Thoracic aorta (tissue), 2 donors: ENCODE data around the gene HSPB8. TPM values are rescaled to one million over a fixed set of nuclear protein-coding genes. Genes with fewer than 3 reads are reported as not detected.

ENCODE experiments used
- ATAC-seq: fragments of 150-250 bp; one replicate; pipeline ENCODE4 v1.8.0; 2017; ENCODE audit warnings: low read depth; ENCODE audit not compliant: insufficient number of reproducible peaks, low FRiP score
- DNase-seq: peaks from one replicate; pipeline ENCODE4 v3.0.0-alpha.2; 2020; ENCODE audit warnings: low spot score
- H3K27ac ChIP-seq, 2 donors: fragments of 200-600 bp; sonication (generic); 1 replicate in 1 of 2; 2 replicates in 1 of 2; pipeline ENCODE4 v1.5.1; 2016; ENCODE audit warnings: mild to moderate bottlenecking in 2 of 2, moderate library complexity in 2 of 2
- H3K27me3 ChIP-seq: fragments of 200-600 bp; sonication (generic); replicated peaks from 2 replicates; pipeline ENCODE4 v1.6.0; 2016; ENCODE audit warnings: mild to moderate bottlenecking; ENCODE audit not compliant: insufficient read depth
- H3K36me3 ChIP-seq: fragments of 200-600 bp; sonication (generic); one replicate; pipeline ENCODE4 v1.5.1; 2016
- H3K4me1 ChIP-seq, 2 donors: fragments of 200-600 bp; sonication (generic); 1 replicate in 1 of 2; 2 replicates in 1 of 2; pipeline versions ENCODE4 v1.5.1 to v1.6.0; 2016; ENCODE audit warnings: low read depth in 2 of 2, mild to moderate bottlenecking in 1 of 2; ENCODE audit not compliant: control insufficient read depth in 1 of 2
- H3K4me3 ChIP-seq: fragments of 200-600 bp; sonication (generic); 2 replicates; pipeline ENCODE4 v1.5.1; 2016; ENCODE audit warnings: mild to moderate bottlenecking
- H3K9me3 ChIP-seq: fragments of 200-600 bp; sonication (generic); 2 replicates; pipeline ENCODE4 v1.5.1; 2016
- total RNA-seq, 2 donors: library from RNA; depleted of rRNA; stranded (reverse); fragments of >200 nt; gene quantifications; one replicate each; pipeline versions ENCODE4 v1.1.0 to v1.2.3, GENCODE V29; 2016
- TF ChIP-seq, protein P1 (sequence below): fragments of 200-600 bp; sonication (generic); IDR thresholded peaks from one replicate; pipeline ENCODE4 v1.5.1; 2019; ENCODE audit warnings: antibody characterized with exemption

HSPB8 gene
- total RNA-seq, 2 donors from 2014 or later, result 108 to 172 TPM

GRCh38 chr12:119181944-119182343 is 3.2 kb downstream of the HSPB8 start:
- Histone ChIP-seq H3K4me3 (peak overlapping the region; percentile 91), H3K9me3 (no peaks in the 10 kb centered on the region), H3K27ac (peak overlapping the region; percentile 31 to 98), H3K27me3 (no peaks in the 10 kb centered on the region), H3K36me3 (peaks cover 4% of the 10 kb centered on the region), H3K4me1 (peaks cover 25 to 66% of the 10 kb centered on the region in 2 donors)
- TF ChIP-seq, protein P1, sequence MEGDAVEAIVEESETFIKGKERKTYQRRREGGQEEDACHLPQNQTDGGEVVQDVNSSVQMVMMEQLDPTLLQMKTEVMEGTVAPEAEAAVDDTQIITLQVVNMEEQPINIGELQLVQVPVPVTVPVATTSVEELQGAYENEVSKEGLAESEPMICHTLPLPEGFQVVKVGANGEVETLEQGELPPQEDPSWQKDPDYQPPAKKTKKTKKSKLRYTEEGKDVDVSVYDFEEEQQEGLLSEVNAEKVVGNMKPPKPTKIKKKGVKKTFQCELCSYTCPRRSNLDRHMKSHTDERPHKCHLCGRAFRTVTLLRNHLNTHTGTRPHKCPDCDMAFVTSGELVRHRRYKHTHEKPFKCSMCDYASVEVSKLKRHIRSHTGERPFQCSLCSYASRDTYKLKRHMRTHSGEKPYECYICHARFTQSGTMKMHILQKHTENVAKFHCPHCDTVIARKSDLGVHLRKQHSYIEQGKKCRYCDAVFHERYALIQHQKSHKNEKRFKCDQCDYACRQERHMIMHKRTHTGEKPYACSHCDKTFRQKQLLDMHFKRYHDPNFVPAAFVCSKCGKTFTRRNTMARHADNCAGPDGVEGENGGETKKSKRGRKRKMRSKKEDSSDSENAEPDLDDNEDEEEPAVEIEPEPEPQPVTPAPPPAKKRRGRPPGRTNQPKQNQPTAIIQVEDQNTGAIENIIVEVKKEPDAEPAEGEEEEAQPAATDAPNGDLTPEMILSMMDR, result no peak
- ATAC-seq, result no peak
- no peak for DNase-seq

DNA sequence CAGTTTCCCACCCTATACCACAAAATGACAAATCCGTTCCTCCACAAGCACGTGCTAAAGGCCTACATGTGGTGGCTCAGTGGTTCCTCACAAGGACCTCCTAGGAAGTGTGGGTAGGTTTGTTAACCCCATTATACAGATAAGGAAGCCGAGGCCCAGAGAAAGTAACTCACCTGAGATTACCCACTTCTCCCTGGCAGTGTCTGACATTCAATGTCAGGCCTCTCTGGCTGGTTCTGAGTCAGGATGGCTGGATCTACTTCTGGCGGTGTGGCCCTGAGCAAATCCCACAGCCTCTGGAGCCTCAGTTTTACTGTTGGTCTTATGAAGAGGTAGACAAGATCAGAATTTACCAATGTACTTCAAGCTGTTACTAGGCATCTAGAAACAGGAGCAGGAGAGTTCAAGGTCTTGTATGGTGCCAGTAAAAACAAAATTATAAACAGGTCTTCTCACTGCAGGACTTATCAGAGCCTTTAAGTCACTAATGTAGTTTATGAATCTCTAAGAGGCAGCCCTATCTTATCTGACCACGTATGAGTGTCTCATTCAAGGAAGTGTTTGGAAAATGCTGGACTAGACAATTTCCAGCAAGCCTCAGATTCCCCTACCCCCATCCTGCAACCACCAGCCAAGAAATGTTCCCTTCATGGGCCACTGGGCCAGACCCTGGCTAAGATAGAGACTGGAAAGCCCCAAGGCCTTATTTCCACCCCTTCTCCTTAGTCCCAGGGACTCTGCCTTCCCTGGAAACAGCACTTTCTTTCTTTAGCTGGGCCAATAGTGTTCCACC is 4.2 kb downstream of the HSPB8 start:
- peaks cover 16 to 63% of the 10 kb centered on the region in 2 donors for H3K4me1 ChIP-seq

GRCh38 chr12:119183942-119184695 is 5.4 kb downstream of the HSPB8 start:
- no peak for ATAC-seq
- TF ChIP-seq, protein P1, result no peak
- peaks cover 21 to 69% of the 10 kb centered on the region in 2 donors for H3K4me1 ChIP-seq

More for the DNA sequence above, 4.2 kb downstream of the HSPB8 start:
- Histone ChIP-seq H3K9me3 (no peaks in the 10 kb centered on the region), H3K4me3 (peak overlapping the region; percentile 91), H3K27me3 (no peaks in the 10 kb centered on the region), H3K27ac (peak overlapping the region; percentile 31 to 98), H3K36me3 (peaks cover 10% of the 10 kb centered on the region)
- TF ChIP-seq, protein P1, result no peak
- DNase-seq (no peak), ATAC-seq (no peak)

DNA sequence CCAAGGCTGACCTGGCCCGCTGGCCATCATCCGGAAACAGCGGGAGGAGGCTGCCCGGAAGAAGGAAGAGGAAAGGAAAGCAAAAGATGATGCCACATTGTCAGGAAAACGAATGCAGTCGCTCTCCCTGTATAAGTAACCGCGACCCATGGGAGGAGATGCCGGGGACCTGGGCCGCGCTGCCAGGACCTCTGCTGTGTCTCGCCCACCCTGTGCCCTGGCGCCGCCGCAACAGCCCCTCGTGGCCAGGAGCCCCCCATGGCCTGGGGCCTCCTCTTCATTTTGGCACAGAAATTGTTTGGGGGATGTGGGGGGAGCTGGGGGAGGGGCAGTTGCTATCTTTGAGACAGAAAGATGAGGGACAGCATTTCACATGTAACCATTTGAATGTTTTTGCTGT is 16.5 kb downstream of the HSPB8 start:
- Histone ChIP-seq H3K4me3 (no peak overlapping the region), H3K27ac (no peak overlapping the region), H3K9me3 (no peaks in the 10 kb centered on the region), H3K4me1 (peaks cover 0 to 12% of the 10 kb centered on the region in 2 donors), H3K36me3 (peaks cover 36% of the 10 kb centered on the region), H3K27me3 (no peaks in the 10 kb centered on the region)
- TF ChIP-seq, protein P1, result no peak
- DNase-seq (no peak), ATAC-seq (no peak)

More at GRCh38 chr12:119183942-119184695, 5.4 kb downstream of the HSPB8 start:
- Histone ChIP-seq H3K9me3 (no peaks in the 10 kb centered on the region), H3K27me3 (no peaks in the 10 kb centered on the region), H3K4me3 (peak overlapping the region; percentile 91), H3K27ac (peak overlapping the region; percentile 55 to 98), H3K36me3 (peaks cover 18% of the 10 kb centered on the region)
- DNase-seq, result no peak

- Histone ChIP-seq H3K36me3 (peaks cover 18% of the 10 kb centered on the region), H3K27ac (peak overlapping the region in 1 of 2 donors; percentile 56), H3K27me3 (no peaks in the 10 kb centered on the region), H3K4me1 (peaks cover 0 to 12% of the 10 kb centered on the region in 2 donors), H3K4me3 (no peak overlapping the region), H3K9me3 (no peaks in the 10 kb centered on the region)
- DNase-seq (no peak), ATAC-seq (no peak)
- TF ChIP-seq, protein P1, result no peak
Measured at GRCh38 chr12:119198440-119198839, 19.7 kb downstream of the HSPB8 start.
